HCEC 1CT (cell line): Measurements from ENCODE around the gene NMNAT1.
"Not testable (repeated sequence)": the region's sequence is repeated elsewhere in the genome, so short reads cannot be mapped to it uniquely, and the experiment has no call there.

Source experiments
- DNase-seq: peaks from one replicate; pipeline ENCODE4 v3.0.0-alpha.2; 2017

The NMNAT1 gene

GRCh38 chr1:9942939-9943788 is at the start of gene NMNAT1, which contains the start of gene LZIC:
TSS of gene NMNAT1 (plus strand) at chr1:9943475. CDS start at chr1:9972074, 28,599 bp downstream.
TSS of gene LZIC (minus strand) at chr1:9943391. CDS start at chr1:9936619, 6,772 bp downstream.
- peak; percentile 94 for DNase-seq

GRCh38 chr1:9894115-9894514 is 49.2 kb upstream of the NMNAT1 start:
- DNase-seq = no peak

GRCh38 chr1:9900142-9901043 is 42.9 kb upstream of the NMNAT1 start:
- no peak for DNase-seq

- no peak for DNase-seq
Measured at GRCh38 chr1:9901148-9902059, 41.9 kb upstream of the NMNAT1 start.

GRCh38 chr1:9902060-9902452 is 41.2 kb upstream of the NMNAT1 start:
- DNase-seq = no peak

GRCh38 chr1:9903801-9904527 is 39.3 kb upstream of the NMNAT1 start:
- no peak for DNase-seq

GRCh38 chr1:9904596-9904995 is 38.7 kb upstream of the NMNAT1 start:
- no peak for DNase-seq

GRCh38 chr1:9905010-9905409 is 38.3 kb upstream of the NMNAT1 start:
- DNase-seq = peak; percentile 29

GRCh38 chr1:9906466-9906865 is 36.8 kb upstream of the NMNAT1 start:
- no peak for DNase-seq

- DNase-seq = no peak
Measured at GRCh38 chr1:9907441-9907840, 35.8 kb upstream of the NMNAT1 start.

GRCh38 chr1:9908871-9909233 is 34.4 kb upstream of the NMNAT1 start:
- DNase-seq = no peak

- DNase-seq = no peak
Measured at GRCh38 chr1:9909234-9910046, 33.8 kb upstream of the NMNAT1 start.

- DNase-seq = no peak
Measured at GRCh38 chr1:9910076-9910422, 33.2 kb upstream of the NMNAT1 start, which contains the start of gene CTNNBIP1. TSS of gene CTNNBIP1 (minus strand) at chr1:9910269. CDS start at chr1:9872064, 38,205 bp downstream.

- peak; percentile 99 for DNase-seq
Measured at GRCh38 chr1:9910423-9911178, 32.7 kb upstream of the NMNAT1 start.

- DNase-seq = no peak
Measured at GRCh38 chr1:9912264-9912936, 30.9 kb upstream of the NMNAT1 start.

GRCh38 chr1:9914610-9914937 is 28.7 kb upstream of the NMNAT1 start:
- DNase-seq = no peak

- no peak for DNase-seq
Measured at GRCh38 chr1:9916452-9916851, 26.8 kb upstream of the NMNAT1 start.

- DNase-seq = not testable (repeated sequence)
Measured at GRCh38 chr1:9917495-9917894, 25.8 kb upstream of the NMNAT1 start.

GRCh38 chr1:9917901-9918300 is 25.4 kb upstream of the NMNAT1 start:
- DNase-seq = no peak

- DNase-seq = no peak
Measured at GRCh38 chr1:9920606-9921005, 22.7 kb upstream of the NMNAT1 start.
